CD4-positive, alpha-beta T cell treated with Interleukin-17A for 1 hour (primary cell): ENCODE results near the gene DDAH2.
A peak's percentile ranks its signal among the peaks of the same experiment; 100 is the strongest.

ENCODE experiments used
- DNase-seq: peaks from one replicate; pipeline ENCODE4 v3.0.0-alpha.2; 2020

Gene DDAH2

DNA sequence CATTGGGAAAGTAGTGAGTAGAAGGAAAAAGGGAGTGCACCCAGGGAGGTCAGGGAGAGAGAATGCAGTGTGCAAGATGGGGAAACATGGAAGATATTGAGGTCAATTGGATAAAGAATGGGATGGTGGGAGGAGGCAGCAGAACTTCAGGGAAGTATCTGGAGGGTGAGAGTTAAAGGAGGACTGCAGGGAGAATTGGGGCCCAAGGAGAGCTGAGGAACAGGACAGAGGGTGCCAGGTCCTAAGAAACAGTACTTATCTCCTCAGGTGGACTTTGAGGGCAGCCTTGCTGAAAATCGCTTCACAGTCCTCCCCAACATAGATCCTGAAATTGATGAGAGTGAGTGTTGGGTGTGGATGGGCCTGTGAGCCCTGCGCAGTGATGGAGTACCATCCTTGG lies 29.2 kb upstream of the DDAH2 start:
- DNase-seq: no peak

DNA sequence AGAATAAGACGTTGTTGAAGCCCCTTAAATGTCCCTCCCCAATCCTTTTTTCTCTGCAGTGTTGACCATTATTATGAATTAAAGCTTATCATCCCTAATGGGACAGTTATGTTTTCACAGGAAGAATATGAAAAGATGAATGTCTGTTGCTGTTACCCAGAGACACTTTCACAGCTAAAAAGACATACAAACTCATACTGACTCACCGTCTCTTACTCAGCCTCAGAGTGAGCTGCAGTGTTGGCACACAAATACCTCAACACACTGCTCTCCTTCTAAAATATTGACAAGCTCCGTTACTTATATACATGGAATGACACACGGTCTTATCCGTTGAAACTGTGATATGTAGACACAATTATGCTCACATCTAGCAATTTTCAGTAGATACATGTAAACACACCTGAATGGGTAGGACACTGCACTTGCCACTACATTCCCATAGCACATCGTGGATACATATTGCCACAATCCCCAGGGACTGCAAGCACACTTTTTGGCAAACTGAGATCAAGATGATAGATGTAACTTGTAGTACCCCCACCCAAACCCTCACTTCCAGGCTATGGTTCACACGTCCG lies 23.7 kb upstream of the DDAH2 start:
- DNase-seq: no peak

DNA sequence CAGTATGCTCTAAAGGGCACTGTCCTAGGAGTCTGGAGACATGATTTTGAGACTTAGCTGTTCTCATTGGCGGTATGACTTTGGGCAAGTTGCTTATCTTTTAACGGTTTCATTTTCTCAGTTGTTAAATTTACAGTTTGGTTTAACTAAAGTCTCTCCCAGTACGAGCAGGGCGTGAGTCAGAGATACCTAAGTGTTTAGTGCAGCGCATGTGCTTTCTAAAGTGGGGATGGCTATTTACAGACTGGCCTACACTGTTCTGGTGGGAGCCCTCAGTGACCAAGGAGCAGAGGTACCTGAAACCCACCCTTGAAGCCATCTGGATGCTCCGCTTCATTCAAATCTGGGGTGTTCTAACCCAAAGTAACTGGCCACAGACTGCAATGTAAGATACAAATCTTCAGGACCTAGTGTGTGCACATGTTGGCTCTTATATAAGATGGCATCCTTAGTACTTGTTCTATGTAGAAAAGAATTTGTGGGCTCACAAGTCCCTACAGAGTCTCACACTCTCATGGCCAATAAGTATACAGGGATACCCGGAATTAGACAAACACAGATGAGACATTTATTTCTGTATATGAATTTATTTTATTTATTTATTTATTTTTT lies 21.4 kb upstream of the DDAH2 start:
- no peak for DNase-seq

DNA sequence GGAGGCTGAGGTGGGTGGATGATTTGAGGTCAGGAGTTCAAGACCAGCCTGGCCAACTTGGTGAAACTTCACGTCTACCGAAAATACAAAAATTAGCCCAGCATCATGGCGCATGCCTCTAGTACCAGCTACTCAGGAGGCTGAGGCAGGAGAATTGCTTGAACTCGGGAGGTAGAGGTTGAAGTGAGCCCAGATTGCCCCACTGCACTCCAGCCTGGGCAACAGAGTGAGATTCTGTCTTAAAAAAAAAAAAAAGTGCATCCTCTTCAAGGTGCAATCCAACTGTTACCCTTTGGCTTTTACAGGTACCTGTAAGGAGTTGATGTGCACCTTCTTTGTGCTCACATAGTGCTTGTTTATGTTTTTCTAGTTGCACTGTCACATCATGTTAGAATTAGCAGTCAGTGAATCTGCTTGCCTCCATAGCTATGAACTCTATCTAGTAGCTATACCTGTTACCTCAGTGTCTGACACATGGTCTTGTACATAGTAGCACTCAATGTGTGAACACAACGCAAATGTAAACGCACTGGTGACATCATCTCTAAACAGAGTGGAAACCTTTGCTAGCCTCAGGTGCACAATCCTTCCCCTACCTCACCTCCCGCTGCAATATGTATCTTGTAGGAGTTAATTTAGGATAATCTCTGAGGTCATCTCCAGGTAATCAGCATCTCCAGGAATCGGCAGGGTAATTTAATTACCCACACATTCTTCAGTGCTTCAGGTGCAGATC lies 20.4 kb upstream of the DDAH2 start:
- DNase-seq: no peak

DNA sequence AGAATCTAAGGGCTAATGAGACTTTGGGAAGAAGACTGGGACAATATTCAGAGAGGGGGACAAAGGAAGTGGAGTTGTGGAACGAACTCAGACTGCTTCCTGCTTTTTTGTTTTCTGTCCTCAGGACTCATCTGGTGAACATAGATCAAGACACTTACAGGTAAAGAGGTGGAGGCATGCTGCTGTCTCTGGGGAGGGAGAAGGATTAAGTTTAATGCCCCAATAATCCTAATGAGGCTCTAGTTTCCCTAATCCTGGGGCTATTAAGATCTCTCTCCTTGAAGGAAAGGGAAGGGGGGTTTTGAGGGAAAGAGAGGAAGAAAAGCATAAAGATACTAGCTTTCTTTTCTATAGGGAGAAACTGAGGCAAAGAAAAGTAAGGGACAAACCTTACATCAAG lies 15.3 kb upstream of the DDAH2 start:
- no peak for DNase-seq

DNA sequence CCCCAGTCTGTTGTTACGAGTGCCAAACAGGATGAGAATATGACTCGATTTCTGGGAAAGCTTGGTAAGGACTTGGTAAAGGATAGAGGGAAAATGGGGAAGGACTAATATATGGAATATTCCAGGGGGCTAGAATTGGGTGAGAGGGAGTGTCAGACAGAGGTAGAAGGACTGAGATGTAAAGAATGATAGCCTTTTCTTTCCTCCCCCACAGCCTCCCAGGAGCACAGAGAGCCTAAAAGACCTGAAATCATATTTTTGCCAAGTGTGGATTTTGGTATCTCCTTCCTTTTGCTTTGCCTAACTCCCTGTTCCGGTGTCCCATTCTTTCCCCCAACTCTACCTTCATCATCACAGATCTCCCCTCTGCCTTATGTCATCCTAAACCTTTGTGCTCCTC lies 13.8 kb upstream of the DDAH2 start:
- DNase-seq: no peak

DNA sequence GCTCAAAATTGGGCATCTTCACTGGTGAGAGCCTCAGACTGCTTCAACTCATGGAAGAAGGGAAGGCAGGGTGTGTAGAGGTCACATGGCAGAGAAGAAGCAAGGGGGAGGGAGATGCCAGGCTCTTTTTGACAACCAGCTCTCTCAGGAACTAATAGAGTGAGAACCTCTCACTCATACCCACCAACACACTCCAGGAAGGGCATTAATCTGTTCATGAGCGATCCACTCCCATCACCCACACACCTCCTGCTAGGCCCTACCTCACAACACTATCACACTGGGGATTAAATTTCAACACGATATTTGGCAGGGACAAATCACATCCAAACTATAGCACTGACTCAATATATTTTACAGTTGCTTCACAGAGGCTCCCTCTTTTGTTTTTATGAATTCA lies 12.7 kb upstream of the DDAH2 start:
- DNase-seq: no peak

DNA sequence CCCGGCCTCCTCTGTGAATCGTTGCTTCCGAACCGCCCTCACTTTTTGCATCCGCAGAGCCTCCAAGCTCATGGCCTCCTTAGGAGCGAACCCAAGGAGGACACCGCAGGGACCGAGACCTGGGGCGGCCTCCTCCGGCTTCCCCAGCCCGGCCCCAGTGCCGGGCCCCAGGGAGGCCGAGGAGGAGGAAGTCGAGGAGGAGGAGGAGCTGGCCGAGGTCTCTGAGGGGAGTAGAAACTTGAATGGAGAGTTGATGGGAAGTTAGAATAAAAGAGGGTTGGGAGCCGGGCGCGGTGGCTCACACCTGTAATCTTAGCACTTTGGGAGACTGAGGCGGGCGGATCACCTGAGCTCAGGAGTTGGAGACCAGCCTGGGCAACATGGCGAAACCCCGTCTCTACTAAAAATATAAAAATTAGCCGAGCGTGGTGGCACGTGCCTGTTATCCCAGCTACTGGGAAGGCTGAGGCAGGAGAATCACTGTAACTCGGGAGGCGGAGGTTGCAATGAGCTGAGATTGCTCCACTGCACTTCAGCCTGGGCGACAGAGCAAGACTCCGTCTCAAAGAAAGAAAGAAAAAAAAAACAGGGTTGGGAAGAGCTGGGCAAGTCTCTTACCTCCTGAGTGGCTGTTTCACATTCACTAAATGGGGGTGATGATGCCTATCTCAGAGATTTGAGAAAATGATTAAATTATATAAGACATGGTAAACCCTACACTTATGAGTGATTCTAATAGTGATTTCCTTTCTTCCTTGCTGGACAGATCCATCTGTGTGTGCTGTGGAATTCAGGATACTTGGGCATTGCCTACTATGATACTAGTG lies 11.5 kb upstream of the DDAH2 start:
- DNase-seq: no peak

DNA sequence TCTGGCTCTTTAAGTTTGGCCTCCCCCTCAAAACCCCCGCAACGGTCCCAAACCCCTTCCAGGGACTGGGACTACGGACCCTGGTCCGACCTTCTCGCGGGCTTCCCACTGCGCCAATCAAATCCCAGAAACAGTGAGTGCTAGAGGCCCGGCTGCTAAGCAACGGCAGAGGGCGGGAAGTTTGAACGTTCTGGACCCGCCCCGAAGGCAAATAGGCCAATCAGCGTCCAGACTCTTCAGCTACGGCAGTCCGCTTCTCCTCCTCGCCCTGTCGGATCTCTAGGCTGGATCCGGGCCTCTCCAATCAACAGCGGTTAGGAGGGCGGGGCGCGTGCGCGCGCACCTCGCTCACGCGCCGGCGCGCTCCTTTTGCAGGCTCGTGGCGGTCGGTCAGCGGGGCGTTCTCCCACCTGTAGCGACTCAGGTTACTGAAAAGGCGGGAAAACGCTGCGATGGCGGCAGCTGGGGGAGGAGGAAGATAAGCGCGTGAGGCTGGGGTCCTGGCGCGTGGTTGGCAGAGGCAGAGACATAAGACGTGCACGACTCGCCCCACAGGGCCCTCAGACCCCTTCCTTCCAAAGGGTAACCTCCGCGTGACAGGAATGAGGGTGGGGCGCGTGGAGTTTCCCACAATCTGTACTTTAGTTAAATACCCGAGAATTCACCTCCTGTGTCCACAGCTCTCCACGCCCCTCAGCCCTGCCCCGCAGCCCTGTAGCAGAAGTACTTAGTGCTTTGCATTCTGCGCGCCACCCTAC lies 10.7 kb upstream of the DDAH2 start, which contains the start of gene MSH5:
Gene MSH5, plus strand, starts transcription at position 367 of the 758 bp plus-strand sequence. CDS start 462 bp downstream, outside the sequence.
- peak; percentile 97 for DNase-seq

DNA sequence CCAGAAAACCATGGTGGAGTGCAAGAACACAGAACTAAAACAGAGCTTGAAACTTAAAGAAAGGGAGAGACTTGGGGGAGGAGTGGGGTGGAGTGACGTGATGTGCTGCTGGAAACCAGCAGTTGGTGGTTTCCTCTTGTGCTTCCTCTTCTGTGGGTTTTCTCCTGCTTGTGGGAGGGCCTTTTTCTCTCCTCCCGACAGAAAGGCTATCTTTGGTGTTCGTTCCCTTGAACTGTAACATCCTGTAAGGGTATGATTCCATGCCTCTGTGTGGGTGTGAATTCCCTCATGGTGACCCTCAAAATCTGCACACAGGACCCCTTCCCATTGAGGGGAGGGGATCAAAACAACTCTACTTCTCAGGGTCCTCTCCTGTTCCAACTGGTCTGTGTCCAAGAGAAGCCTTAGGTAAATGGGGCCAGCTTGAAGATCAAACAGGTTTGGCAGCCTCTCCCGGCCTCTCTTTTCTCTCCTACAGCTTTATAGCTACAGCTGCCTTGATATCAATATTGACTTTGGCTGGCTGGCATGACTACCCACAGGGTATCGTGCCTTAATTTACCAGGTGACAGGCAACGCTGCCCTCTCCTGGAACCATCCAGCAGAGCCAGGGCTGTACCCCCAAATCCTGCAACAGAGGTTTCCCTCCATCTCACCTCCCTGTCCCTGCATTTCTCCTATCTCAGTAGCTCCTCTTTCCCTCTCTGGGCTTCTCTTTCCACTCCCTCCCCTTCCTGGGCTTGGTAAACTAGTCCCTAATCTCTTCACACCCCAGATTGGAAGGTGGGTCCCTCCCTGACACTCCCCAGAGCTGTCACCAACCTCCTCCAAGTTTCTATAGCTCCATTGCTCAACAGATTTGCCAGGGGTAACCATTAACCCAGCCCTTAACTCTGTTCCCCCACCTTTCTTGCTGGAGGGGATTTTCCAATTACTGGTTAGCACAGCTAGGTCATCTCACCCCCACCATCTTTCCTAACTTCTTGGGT lies 9.2 kb upstream of the DDAH2 start:
- peak; percentile 84 for DNase-seq

DNA sequence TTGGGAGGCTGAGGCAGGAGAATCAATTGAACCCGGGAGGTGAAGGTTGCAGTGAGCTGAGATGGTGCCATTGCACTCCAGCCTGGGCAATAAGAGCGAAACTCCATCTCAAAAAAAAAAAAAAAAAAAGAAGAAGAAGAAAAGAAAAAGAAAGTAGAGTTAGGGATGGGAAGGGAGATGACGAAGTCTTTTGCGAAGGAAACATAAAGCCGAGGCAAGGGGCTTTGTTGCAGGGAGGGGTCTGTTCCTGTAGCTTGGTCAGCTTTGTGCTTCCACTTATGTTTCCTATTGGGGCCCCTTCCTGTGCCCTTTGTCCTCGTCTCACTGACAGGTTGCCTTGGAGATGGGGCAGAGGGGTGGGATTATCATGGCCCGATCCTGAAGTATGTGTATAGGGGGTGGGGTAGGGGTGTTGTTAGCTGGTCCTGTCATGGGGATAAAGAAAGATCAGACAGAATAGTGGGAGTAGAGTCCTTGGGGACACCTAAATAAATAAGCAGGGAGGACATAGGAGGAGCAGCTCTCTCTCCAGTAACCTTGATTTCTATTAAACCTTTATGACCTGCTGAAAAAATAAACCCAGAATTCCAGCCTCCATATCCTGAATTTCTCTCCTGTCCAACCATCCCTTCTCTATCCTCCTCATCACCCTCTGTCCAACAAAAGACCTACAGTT lies 8.4 kb upstream of the DDAH2 start:
- peak; percentile 46 for DNase-seq

DNA sequence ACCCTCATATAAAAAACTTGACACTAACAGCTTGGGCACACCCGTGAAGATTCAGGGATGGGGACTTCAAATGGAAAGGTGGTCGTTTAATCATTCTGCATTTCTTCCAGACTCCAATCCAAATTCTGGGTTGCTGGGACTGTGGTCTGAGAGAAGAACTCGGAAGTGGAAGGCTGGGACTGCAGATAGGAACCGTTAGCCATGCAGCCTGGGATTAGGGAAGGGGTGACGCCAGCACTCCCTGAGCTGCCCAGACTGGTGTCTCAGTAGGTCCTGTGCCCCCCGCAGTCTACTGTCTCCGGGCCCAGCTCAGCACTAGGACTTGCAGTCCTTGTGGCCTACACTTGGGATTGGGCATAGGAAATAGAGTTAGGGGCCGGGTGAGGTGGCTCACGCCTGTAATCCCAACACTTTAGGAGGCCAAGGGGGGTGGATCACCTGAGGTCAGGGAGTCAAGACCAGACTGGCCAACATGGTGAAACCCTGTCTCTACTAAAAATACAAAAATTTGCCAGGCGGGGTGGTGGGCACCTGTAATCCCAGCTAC lies 7.7 kb upstream of the DDAH2 start:
- no peak for DNase-seq

DNA sequence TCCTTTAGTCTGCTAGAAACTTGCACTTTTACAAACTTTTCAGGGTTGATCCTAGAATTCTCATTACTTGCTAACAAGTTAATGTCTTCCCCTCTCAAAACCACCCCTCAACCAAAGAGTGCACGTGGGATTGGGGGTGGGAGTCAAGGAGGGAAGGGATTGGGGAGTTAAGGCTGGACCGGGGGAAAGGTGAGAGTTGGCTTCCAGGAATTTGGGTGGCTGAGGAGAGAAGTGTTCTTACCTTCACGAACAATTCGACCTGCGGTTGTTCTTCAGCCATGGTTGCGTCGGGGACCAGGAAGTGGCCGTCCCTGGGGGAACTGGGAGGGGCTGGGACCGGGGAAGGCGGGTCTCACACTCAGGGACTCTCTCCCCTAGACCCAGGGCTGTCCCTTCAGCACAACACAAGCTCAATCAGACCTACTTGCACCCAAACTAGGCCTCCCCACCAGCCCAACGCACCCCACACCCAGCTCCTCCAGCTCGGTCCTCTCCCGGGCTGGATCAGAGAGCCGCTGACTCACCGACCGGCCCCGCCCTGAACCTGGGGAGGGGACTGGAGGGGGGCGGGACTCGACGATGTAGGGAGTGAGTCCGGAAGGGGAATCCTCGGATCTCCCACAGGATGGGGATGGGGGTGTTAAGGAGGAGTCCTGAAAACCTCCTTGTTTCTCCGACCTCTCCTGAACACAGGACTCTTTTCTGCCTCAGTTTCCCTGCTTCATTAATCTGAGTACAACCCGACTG lies 7.1 kb upstream of the DDAH2 start, which contains the start of gene CLIC1:
Gene CLIC1, minus strand, starts transcription at position 510 of the 747 bp plus-strand sequence. Its CDS starts 230 bp downstream, at position 280.
- DNase-seq: peak; percentile 82

DNA sequence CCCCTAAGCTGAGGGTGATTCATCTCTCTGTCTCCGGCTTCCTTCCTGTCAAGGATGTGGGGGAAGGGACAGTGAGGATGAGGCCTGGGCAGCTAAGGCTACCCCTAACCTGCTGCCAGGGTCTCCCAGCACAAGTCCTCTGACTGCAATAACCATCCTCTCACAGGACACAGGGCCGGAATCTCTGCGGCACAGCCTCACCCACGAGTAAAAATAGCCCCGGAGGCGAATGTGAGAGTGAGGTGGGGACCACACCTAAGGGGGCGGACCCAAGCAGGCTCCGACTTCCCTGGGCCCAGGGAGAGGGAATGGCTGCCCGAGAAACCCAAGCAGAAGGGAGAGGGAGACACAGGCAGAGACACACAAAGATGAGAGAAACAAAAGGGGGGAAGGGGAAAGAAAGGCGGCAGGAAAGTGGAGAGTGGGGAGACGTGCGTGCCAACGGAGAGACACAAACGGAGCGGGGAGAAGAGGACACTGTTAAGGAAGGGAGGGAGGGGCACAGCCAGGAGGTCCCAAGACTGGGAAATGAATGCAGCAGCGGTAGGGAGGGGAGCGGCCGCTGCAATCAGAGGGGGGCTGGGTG lies 5.8 kb upstream of the DDAH2 start:
- peak; percentile 84 for DNase-seq

DNA sequence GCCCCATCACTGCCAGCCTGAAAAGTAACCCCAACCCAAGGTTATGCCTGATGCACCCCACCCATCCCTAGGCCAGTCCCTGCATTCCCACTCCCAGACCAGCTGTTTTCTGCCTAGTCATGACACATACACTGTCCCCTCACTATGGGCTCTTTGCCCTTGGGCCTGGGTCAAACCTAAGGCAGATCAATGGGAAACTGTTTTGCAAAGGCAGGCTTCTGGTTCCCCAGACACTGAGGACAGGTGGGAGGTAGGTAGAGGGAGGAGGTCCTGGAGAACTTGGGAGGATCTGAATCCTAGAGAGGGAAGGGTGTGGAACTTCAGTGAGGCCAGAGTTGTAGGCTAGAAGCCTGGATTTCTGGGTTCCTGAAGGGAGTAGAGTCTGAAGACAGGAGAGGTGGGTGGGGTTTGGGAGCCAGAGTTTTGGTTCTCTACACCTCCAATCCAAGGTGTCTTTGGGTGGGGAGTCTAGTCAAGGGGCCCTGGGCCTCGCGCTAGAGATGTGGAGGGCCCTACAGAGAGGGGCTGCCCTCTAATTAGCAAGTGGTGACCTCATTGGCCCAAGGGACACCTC lies 5.2 kb upstream of the DDAH2 start:
- peak; percentile 13 for DNase-seq

DNA sequence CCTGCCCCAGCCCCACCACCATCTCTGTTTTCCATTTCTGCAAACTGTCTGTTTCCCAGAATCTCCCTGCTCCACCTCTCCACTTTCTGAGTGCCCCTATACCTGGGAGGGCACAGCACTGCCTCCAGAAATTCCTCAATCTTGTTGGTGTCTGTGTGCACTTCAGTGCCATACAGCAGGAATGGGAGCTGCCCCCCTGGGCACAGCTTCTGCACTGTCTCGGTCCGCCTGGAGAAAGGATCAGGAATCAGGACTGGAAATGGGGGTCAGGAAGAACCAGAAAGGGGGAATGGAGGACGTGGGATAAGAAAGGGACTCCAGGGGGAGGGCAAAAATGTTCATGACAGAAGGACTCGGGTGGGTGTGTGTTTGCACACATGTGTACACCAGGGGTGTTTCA lies 4.6 kb upstream of the DDAH2 start:
- no peak for DNase-seq

DNA sequence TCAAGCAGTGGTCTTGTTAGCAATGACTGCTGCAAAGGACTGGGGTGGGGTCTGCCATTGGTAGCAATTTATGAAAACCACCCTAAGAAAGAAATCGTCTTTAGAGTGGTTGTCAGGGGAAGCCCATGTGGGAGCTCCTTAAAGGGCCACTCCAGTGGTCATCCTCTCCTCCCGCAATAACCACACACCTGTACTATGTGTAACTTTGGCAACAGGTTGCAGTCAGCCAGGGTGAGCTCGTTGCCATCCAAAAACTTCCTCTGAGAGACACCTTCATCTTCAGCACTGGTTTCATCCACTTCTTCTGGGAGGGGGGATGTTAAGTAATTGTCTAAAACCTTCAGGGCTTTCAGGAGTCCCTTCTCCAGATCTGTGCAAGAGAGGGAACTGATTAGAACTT lies 2.9 kb upstream of the DDAH2 start:
- no peak for DNase-seq

DNA sequence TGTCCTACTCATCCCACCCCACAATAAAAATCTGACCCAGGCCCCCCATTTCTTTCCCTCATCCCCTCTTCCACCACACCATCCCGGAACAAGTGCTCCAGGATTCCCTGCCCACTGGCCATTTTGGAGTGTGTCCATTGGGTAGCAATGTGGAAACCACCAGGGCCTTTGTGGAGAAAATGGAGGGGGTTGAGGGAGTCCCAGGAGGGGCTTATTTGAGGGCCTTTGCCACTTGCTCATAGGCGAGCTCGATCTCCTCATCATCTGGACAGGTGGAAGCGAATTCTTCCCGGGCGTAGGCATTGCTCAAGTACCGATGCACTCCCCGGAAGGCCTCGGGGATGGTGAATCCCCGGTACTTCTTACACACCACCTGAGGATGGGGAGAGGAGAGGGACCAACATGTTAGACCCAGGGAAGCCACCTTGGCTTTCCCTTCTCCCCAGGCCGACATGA lies 1.6 kb upstream of the DDAH2 start:
- no peak for DNase-seq
